Mesendoderm (in vitro differentiated cells): Measurements from ENCODE around the gene NLK.

Experiments used
- DNase-seq: peaks from one replicate; pipeline ENCODE4 v3.0.0; 2013
- H2AK5ac ChIP-seq: 2 replicates; pipeline ENCODE4 v1.6.1; 2013; ENCODE audit warnings: low read length, inconsistent platforms
- H2BK120ac ChIP-seq: 2 replicates; pipeline ENCODE4 v1.6.1; 2013; ENCODE audit warnings: low read depth, mild to moderate bottlenecking, low read length, moderate library complexity, mixed read lengths
- H2BK15ac ChIP-seq: replicated peaks from 2 replicates; pipeline ENCODE4 v1.6.1; 2013; ENCODE audit warnings: low read depth, mild to moderate bottlenecking, moderate library complexity
- H2BK5ac ChIP-seq: 2 replicates; pipeline ENCODE4 v1.6.1; 2013; ENCODE audit warnings: low read length, inconsistent platforms
- H3K18ac ChIP-seq: 2 replicates; pipeline ENCODE4 v1.6.1; 2013; ENCODE audit warnings: mild to moderate bottlenecking, low read length, mixed read lengths
- H3K23ac ChIP-seq: one replicate; pipeline ENCODE4 v1.6.1; 2013; ENCODE audit warnings: low read length
- H3K27ac ChIP-seq: 2 replicates; pipeline ENCODE4 v1.5.1; 2013; ENCODE audit warnings: low read depth, mild to moderate bottlenecking, inconsistent platforms, low read length, moderate library complexity
- H3K27me3 ChIP-seq: 2 replicates; pipeline ENCODE4 v1.6.1; 2013; ENCODE audit warnings: low read length, control low read depth, mild to moderate bottlenecking, inconsistent platforms; ENCODE audit not compliant: insufficient read depth, poor library complexity
- H3K36me3 ChIP-seq: 2 replicates; pipeline ENCODE4 v1.6.1; 2013; ENCODE audit warnings: low read length, inconsistent platforms; ENCODE audit not compliant: control insufficient read depth, insufficient read depth
- H3K4ac ChIP-seq: one replicate; pipeline ENCODE4 v1.6.1; 2013; ENCODE audit warnings: low read depth, mild to moderate bottlenecking, low read length, moderate library complexity
- H3K4me1 ChIP-seq: 2 replicates; pipeline ENCODE4 v1.6.1; 2013; ENCODE audit warnings: low read depth, low read length, inconsistent platforms; ENCODE audit not compliant: control insufficient read depth
- H3K4me2 ChIP-seq: 2 replicates; pipeline ENCODE4 v1.6.1; 2013; ENCODE audit warnings: low read length
- H3K4me3 ChIP-seq: 2 replicates; pipeline ENCODE4 v1.5.1; 2013; ENCODE audit warnings: mild to moderate bottlenecking, low read length
- H3K56ac ChIP-seq: one replicate; pipeline ENCODE4 v1.6.1; 2013; ENCODE audit warnings: low read length
- H3K79me1 ChIP-seq: 2 replicates; pipeline ENCODE4 v1.6.1; 2013; ENCODE audit warnings: low read length, inconsistent platforms
- H3K79me2 ChIP-seq: 2 replicates; pipeline ENCODE4 v1.6.1; 2013; ENCODE audit warnings: mild to moderate bottlenecking, low read length; ENCODE audit not compliant: control insufficient read depth, insufficient read depth
- H3K9ac ChIP-seq: 2 replicates; pipeline ENCODE4 v1.6.1; 2013; ENCODE audit warnings: low read length, inconsistent platforms
- H4K5ac ChIP-seq: one replicate; pipeline ENCODE4 v1.6.1; 2013; ENCODE audit warnings: low read length
- H4K8ac ChIP-seq: one replicate; pipeline ENCODE4 v1.6.1; 2013; ENCODE audit warnings: low read depth, mild to moderate bottlenecking, control low read depth, low read length, moderate library complexity
- WGBS: extraction: QIAGEN DNeasy Blood & Tissue Kit; methylation state at CpG from one replicate; pipeline ENCODE4 v1.1.7; 2013; ENCODE audit warnings: low lambda C conversion rate, missing lambda C conversion rate; ENCODE audit not compliant: insufficient coverage; ENCODE audit errors: extremely low coverage; 5-methylcytosine and 5-hydroxymethylcytosine counted together

NLK gene

DNA sequence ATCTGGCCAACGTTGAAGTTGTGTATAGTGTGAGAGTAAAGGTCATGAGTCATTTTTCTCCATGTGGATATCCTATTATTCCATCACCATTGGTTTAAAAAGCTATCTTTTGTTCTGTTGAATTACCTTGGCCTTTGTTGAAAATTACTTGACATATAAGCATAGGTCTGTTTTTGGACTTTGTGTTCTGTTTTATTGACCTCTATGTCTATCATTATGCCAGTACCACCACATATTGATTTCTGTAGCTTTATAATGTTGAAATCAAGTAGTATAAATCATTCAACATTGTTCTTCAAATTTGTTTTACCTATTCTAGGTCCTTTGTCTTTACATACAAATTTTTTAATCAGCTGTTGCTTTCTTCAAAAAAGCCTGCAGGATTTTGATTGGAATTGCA is 58.5 kb downstream of the NLK start:
- no peak overlapping the region for H3K23ac ChIP-seq

DNA sequence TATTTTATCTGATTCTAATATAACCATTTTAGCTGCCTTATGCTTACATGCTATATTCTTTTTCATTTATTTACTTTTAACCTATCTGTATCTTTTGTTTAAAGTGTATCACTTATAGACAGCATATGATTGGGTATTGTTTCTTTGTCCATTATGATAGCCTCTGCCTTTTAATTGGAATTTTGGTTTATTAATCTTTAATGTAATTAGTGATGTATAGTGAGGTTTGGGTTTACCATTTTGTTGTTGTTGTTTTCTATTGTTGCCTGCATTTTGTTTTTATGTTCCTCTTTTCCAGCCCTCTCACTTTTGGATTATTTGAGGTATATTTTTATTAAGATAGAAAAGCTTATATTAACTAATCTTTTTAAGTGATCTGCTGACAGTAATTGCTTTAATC is 59.4 kb downstream of the NLK start:
- Histone ChIP-seq H3K79me1 (peaks cover 2% of the 10 kb centered on the region), H2BK5ac (no peak overlapping the region), H3K4me3 (no peak overlapping the region), H3K27me3 (no peaks in the 10 kb centered on the region), H2BK120ac (no peak overlapping the region), H3K56ac (no peak overlapping the region), H3K9ac (no peak overlapping the region), H3K79me2 (peaks cover 2% of the 10 kb centered on the region), H4K5ac (no peak overlapping the region), H3K4me1 (no peaks in the 10 kb centered on the region), H3K27ac (no peak overlapping the region), H3K36me3 (no peaks in the 10 kb centered on the region), H2AK5ac (no peak overlapping the region), H3K4me2 (no peak overlapping the region), H3K18ac (no peak overlapping the region), H2BK15ac (no peak overlapping the region), H3K4ac (no peak overlapping the region), H4K8ac (no peak overlapping the region), H3K23ac (no peak overlapping the region)
- no peak for DNase-seq

More for the DNA sequence above, 58.5 kb downstream of the NLK start:
- Histone ChIP-seq H3K27me3 (no peaks in the 10 kb centered on the region), H3K4me1 (no peaks in the 10 kb centered on the region), H3K4ac (no peak overlapping the region), H2BK120ac (no peak overlapping the region), H2BK15ac (no peak overlapping the region), H3K9ac (no peak overlapping the region), H3K4me2 (no peak overlapping the region), H2AK5ac (no peak overlapping the region), H3K18ac (no peak overlapping the region), H3K79me1 (peaks cover 4% of the 10 kb centered on the region), H4K5ac (no peak overlapping the region), H2BK5ac (no peak overlapping the region), H3K56ac (no peak overlapping the region), H3K27ac (no peak overlapping the region), H3K79me2 (peaks cover 5% of the 10 kb centered on the region), H3K36me3 (no peaks in the 10 kb centered on the region), H3K4me3 (no peak overlapping the region), H4K8ac (no peak overlapping the region)
- no CpG with 5 or more reads among the region's 1 CpG for WGBS
- no peak for DNase-seq

DNA sequence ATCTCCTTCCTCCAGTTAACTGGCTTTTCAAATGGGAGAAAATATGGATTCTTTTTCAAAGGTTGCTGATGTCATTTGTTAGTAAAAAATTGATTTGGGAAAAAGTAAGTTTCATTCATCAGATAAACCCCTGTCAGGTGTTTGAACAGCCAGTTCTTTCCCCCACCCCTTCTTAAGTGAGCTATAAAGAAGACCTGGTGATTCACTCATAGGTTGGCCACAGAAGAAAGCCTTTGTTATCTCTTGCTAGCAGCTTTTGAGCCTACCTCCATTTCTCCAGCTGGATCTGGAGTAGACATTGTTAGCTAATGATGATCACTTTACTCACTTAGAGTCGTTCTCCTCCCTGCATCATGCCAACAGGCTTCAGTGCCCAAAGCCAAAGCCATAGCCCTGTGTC is 63.0 kb downstream of the NLK start:
- no peaks in the 10 kb centered on the region for H3K27me3 ChIP-seq
- H3K79me2 ChIP-seq = peaks cover 2% of the 10 kb centered on the region
- H4K5ac ChIP-seq = no peak overlapping the region
- peak; percentile 31 for DNase-seq
- peaks cover 2% of the 10 kb centered on the region for H3K79me1 ChIP-seq
- H2BK15ac ChIP-seq = no peak overlapping the region
- H3K36me3 ChIP-seq = no peaks in the 10 kb centered on the region
- no peak overlapping the region for H2BK5ac ChIP-seq
- no peak overlapping the region for H3K27ac ChIP-seq
- no peak overlapping the region for H3K56ac ChIP-seq
- H3K9ac ChIP-seq = no peak overlapping the region
- no peak overlapping the region for H3K18ac ChIP-seq
- no CpG with 5 or more reads among the region's 1 CpG for whole genome bisulfite sequencing
- H2AK5ac ChIP-seq = no peak overlapping the region
- no peak overlapping the region for H2BK120ac ChIP-seq
- no peak overlapping the region for H3K4me2 ChIP-seq
- H3K4ac ChIP-seq = no peak overlapping the region
- H4K8ac ChIP-seq = no peak overlapping the region
- no peak overlapping the region for H3K4me3 ChIP-seq
- no peaks in the 10 kb centered on the region for H3K4me1 ChIP-seq
- H3K23ac ChIP-seq = no peak overlapping the region

DNA sequence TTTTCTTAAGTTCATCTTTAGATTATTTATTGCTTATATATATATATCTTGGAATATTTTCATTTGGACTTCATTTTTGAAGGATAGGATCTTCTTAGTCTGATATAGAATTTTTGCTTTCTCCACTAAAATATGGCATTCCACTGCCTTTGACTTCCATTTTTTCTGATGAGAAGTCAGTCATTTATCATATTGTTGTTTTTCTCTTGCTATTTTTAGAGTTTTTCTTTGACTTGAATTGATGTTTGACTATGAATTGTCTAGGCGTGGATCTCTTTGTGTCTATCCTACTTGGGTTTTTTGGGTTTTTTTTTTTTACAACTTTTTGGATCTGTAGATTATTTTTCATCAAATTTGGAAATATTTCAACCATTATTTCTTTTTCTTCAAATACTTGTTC is 67.7 kb downstream of the NLK start:
- Histone ChIP-seq H2BK120ac (no peak overlapping the region), H4K8ac (no peak overlapping the region), H3K23ac (no peak overlapping the region), H3K79me1 (peaks cover 4% of the 10 kb centered on the region), H3K36me3 (no peaks in the 10 kb centered on the region), H3K56ac (no peak overlapping the region), H3K27me3 (no peaks in the 10 kb centered on the region), H2BK15ac (no peak overlapping the region), H3K4ac (no peak overlapping the region), H2BK5ac (no peak overlapping the region), H3K4me1 (peaks cover 12% of the 10 kb centered on the region), H3K9ac (no peak overlapping the region), H3K79me2 (peaks cover 4% of the 10 kb centered on the region), H3K27ac (no peak overlapping the region), H3K4me3 (no peak overlapping the region), H3K4me2 (no peak overlapping the region), H4K5ac (no peak overlapping the region), H3K18ac (no peak overlapping the region), H2AK5ac (no peak overlapping the region)
- no CpG with 5 or more reads among the region's 1 CpG for WGBS
- no peak for DNase-seq

DNA sequence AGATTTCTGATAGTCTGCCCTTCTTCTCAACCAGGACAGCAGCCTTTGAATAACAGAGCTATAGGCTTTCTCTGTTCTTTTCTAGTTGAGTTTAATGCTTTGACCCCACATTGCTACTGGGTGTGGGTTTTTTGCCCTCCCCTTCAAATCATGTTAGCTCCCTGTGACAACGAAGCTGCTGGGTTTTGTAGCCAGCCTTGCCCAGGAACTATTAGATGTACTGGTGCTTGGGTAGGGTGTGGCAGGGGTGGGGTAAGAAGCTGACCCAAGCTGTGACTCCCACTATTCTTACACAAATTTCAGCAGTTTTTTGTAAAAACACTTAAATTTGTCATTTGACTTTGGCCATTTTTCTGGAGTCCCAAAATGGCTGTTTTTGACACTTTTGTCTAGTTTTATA is 69.7 kb downstream of the NLK start:
- Histone ChIP-seq H3K4ac (no peak overlapping the region), H3K27ac (no peak overlapping the region), H4K5ac (no peak overlapping the region), H4K8ac (no peak overlapping the region), H3K4me3 (no peak overlapping the region), H3K18ac (no peak overlapping the region), H3K79me2 (peaks cover 4% of the 10 kb centered on the region), H3K9ac (no peak overlapping the region), H2BK15ac (no peak overlapping the region), H3K27me3 (no peaks in the 10 kb centered on the region), H3K4me2 (no peak overlapping the region), H2AK5ac (no peak overlapping the region), H2BK5ac (no peak overlapping the region), H3K56ac (no peak overlapping the region), H3K79me1 (peaks cover 2% of the 10 kb centered on the region), H3K36me3 (no peaks in the 10 kb centered on the region), H3K4me1 (peaks cover 14% of the 10 kb centered on the region), H3K23ac (no peak overlapping the region), H2BK120ac (no peak overlapping the region)
- peak; percentile 10 for DNase-seq
- no CpG with 5 or more reads among the region's 1 CpG for WGBS

DNA sequence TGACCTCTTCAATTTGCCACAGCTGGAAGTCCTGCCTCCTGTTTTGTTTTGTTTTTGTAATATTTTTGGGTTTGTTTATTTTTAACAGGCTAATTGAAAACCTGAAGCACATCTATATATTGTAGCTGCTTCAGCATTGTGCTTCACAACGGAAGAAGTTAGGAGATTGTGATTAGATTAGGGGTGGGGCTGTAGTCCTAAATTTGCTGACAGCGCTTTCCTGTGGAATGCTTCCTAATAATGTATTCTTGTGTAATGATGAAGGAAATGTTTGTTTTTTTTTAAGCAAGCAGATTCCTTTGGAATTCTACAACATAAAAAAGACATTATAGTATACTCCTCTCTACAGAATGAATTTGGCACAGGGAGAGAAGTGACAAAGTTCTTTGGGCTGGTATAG is 70.1 kb downstream of the NLK start:
- Histone ChIP-seq H3K4me1 (peaks cover 14% of the 10 kb centered on the region), H3K27me3 (no peaks in the 10 kb centered on the region), H2BK5ac (no peak overlapping the region), H2BK15ac (no peak overlapping the region), H3K27ac (no peak overlapping the region), H3K4me3 (no peak overlapping the region), H3K79me1 (peaks cover 2% of the 10 kb centered on the region), H3K79me2 (peaks cover 4% of the 10 kb centered on the region), H3K9ac (no peak overlapping the region), H3K18ac (no peak overlapping the region), H3K36me3 (no peaks in the 10 kb centered on the region), H4K5ac (no peak overlapping the region), H4K8ac (no peak overlapping the region), H2AK5ac (no peak overlapping the region), H2BK120ac (no peak overlapping the region), H3K23ac (no peak overlapping the region), H3K4me2 (no peak overlapping the region), H3K4ac (no peak overlapping the region), H3K56ac (no peak overlapping the region)
- WGBS = no CpG with 5 or more reads among the region's 2 CpGs
- peak; percentile 11 for DNase-seq
